GM21526 (cell line): ENCODE measurements around the gene SHROOM3.
"Not testable (repeated sequence)": the region's sequence is repeated elsewhere in the genome, so short reads cannot be mapped to it uniquely, and the experiment has no call there.

Experiments
- ATAC-seq: cut with Tn5 transposase; IDR thresholded peaks from one replicate; pipeline ENCODE4 v1.9.1; 2021; ENCODE audit warnings: moderate library complexity; ENCODE audit not compliant: unreplicated experiment, low FRiP score

Gene SHROOM3

GRCh38 chr4:76434901-76435527 is at the start of gene SHROOM3:
TSS of gene SHROOM3 (plus strand) at chr4:76435229. CDS start at chr4:76436053, 824 bp downstream.
- no peak for ATAC-seq

DNA sequence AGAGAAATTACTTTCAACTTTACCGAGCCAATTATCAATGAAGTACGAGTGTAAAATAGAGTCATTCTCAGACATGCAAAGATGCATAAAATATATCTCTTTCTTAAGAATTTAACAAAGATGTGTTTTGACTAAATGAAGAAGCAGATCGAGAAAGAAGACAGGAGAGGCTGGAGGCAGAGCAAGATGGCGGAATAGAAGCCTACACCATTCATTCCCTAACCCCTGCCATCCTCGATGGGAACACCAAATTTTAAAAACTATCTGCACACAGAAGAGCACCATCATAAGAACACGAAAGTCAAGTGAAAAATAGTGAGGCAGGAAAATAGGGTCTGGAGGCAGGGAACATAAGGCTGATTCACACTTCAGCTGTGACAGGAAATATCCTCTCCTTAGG is 49.1 kb upstream of the SHROOM3 start:
- ATAC-seq: no peak

DNA sequence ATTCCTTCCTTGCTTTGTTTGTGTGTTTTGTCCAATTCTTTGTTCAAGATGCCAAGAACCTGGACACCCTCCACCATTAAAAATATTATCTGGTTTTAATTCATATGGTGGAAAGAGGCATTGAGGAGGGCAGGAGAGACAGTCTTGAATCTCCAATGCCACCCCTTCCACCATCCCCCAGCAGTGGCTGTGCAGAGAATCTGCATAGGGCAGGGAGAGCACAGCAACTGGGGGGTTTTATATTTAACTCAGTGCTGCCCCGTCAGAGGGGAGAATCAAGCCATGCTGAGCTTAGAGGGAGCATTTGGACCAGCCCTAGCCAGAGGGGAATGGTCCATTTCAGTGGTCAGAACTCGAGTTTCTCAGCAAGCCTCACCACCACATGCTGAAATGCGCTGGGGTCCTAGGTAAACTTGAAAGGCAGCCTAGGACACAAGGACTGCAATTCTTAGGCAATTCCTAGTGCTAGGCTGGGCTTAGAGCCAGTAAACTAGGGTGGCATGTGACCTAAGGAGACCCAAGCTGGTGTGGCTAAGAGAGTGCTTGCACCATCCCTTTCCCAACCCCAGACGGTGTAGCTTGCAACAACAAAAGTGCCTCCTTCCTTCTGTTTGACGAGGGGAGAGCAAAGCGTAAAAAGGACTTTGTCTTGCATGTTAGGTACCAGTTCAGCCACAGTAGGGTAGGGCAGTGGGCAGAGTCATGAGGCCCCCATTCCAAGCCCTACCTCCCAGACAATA is 48.3 kb upstream of the SHROOM3 start:
- no peak for ATAC-seq

GRCh38 chr4:76388160-76388908 is 46.7 kb upstream of the SHROOM3 start:
- no peak for ATAC-seq

GRCh38 chr4:76401654-76402053 is 33.4 kb upstream of the SHROOM3 start:
- no peak for ATAC-seq

GRCh38 chr4:76406081-76406480 is 28.9 kb upstream of the SHROOM3 start:
- no peak for ATAC-seq

DNA sequence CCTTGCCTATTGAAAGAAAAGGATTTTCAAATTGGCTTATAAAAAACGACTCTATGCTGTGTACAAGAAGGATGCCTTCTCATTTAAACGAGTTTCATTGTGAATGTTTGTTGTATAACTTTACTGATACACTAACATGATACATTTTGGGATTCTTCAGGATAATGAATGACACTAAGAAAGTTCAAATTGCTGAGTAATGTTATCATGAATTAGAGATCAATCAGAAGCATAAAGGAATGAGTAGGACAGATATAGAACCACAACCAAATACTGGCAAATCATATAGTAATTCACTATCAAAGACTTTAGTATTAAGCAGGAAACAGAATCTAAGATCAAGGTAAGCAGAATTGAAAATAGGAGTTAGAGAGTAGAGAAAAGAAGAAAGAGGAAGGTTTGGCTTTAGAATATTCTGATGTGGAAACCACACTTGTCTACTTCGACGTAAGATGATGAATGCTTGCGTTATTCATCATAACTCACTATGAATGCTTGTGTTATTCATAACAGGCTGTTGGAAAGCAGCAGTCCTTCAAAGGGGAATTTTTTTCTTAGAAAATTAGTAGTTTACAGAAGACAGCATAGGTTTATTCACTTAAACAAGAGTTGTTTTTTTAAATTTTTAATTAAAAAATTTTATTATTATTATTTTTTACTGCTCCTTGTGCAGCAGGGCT is 27.4 kb upstream of the SHROOM3 start:
- no peak for ATAC-seq

GRCh38 chr4:76410636-76411035 is 24.4 kb upstream of the SHROOM3 start:
- no peak for ATAC-seq

- no peak for ATAC-seq
Observed at GRCh38 chr4:76420188-76420761, 14.8 kb upstream of the SHROOM3 start.

DNA sequence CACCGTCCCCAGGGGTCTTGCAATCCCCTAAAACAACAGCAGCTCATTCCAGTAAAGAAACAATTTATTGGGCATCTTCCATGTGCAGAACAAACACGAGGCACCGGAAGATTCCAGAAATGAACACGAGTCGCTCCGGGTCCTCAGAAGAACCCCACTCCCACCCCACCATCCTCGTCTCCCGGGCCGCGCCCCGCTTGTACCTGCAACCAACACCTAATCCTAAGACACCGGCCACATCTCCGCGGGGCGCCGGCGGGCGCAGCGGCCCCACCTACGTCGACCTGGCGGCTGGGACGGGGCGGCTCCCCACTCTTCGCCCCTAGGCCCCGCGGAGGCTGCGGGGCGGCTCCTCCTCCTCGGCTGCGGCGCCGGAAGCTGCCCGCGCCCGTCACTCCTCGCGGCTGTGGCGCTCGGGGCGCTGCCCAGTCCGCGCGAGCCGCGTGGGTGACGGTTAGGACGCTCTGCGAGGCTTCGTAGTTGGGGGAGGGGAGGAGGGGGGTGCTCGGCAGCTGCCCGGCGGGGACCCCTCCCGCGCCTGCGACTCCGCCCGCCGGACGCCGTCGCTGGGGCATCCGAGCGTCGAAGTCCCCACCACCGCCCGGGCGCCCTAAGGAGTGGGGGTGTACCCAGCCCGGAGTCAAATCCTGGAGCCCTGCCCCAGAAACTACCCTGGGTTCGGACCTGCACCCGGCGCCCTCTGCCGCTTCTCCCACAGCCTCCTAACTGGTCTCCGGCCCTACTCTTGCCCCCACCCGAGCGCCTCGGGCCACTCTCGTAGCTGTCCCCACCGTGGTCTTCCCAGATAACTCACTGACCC is 14.1 kb upstream of the SHROOM3 start, which contains the start of gene CCDC158:
Gene CCDC158 (minus strand): TSS at position 380 of the 820 bp plus-strand sequence. CDS start 17,934 bp downstream, outside the sequence.
- ATAC-seq: no peak

- ATAC-seq: not testable (repeated sequence)
Observed at GRCh38 chr4:76423159-76423558, 11.9 kb upstream of the SHROOM3 start.

DNA sequence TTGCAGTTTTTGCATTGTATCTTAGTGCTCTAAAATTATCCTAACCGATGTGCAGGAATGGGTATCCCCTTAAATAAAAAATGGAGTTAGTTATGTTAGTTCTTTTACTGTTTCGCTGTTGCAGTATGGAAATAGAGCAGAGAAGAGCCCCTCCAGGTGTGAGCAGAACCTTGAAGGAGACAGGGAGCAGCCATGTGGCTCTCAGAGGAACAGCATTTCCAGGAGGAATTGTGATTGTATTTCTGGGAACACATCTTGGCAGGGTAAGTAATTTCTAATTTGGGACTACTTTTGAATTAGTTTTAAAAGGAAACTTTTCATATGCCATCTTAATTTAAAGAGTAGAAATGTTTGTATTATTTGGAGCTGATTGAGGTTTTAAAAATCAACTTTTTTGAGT is 8.8 kb upstream of the SHROOM3 start:
- ATAC-seq: no peak

GRCh38 chr4:76429636-76430035 is 5.4 kb upstream of the SHROOM3 start:
- no peak for ATAC-seq

DNA sequence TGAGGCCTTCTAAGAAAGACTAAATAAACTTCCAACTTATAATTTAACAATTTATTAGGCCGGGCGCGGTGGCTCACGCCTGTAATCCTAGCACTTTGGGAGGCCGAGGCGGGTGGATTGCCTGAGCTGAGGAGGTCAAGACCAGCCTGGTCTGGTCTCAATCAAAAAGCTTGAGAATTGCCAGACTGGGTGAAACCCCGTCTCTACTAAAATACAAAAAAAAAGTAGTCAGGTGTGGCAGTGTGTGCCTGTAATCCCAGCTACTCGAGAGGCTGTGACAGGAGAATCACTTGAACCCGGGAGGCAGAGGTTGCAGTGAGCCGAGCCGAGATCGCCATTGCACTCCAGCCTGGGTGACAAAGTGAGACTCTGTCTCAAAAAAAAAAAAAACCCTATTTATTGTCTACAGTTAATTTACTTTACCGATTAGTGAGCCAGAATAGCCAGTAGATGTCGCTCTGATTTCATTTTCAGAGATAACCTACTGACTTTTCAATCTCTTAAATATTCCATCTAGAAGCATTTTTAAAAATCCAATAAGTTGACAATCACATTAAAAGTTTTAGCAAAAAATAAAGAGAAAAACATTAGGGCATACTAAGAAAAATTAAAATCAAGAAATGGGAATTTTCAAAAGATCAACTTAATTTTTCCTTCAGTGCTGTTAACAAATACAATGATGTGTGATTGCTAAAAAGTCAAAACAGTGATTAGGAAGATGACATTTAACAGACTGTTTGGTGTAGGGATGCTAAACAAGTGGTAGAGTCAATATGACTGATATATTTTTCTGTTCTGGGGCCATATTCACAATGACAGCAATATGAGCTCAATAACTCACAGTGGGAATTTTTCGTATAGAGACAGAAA is 4.3 kb upstream of the SHROOM3 start:
- no peak for ATAC-seq

GRCh38 chr4:76435528-76436319 is 695 bp downstream of the SHROOM3 start:
- ATAC-seq: no peak

GRCh38 chr4:76439491-76439890 is 4.5 kb downstream of the SHROOM3 start:
- no peak for ATAC-seq

DNA sequence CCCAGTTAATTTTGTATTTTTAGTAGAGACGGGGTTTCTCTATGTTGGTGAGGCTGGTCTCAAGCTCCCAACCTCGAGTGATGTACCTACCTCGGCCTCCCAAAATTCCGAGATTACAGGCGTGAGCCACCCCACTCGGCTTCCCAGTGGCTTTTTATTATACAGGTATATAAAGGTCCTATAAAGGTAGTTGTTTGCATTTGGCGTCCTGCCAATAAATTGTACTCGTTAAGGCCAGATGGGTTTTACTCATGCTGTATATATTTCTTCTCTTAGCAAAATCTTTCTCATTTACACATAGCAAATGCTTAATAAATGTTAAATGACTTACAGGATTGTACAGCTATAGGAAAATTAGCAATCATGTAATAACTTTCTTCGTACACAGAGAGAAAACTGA is 6.9 kb downstream of the SHROOM3 start:
- ATAC-seq: no peak

GRCh38 chr4:76442807-76443206 is 7.8 kb downstream of the SHROOM3 start:
- ATAC-seq: no peak
